ENCODE measurements around the gene CHST2.

CHST2 gene

DNA sequence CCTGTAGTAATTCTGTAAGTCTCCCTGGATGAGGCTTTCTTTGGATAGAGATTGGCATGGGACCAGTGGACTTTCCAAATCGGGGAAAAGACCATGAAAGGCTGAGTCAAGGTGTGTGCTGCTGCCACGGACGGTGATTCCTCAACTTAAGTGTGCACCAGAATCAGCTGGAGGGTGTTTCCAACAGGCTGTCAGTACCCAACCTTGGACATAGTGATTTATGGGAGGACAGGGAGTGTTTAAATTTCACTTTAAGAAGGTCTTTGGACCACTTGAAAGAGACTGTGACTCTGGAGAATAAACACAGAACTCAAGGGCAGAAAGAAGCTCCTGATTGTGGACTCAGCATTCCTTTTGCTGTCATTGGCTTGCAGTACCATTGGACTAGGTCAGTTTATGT is 20.4 kb upstream of the CHST2 start:
- DNase-seq (ENCODE audit: low read depth), result no peak

DNA sequence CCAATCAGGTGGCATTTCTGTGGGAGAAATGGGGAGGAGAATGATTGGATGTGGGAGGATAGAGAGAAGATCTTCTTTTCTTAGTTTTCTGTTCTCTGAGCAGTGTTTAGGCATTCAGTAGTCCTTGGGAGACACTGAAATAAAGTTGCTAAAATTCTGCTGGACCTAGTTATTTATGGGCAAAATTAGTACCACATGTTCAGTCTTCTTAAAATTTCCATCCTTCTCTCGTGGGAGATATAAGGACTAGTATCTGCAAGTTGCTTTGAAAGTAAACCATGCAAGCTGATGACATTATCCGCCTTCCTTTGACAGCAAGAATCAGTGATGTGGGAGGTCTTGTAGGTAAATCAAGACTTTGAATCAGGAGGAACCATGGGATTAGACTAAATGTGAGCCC is 19.9 kb upstream of the CHST2 start:
- no peak for DNase-seq (ENCODE audit: low read depth)

DNA sequence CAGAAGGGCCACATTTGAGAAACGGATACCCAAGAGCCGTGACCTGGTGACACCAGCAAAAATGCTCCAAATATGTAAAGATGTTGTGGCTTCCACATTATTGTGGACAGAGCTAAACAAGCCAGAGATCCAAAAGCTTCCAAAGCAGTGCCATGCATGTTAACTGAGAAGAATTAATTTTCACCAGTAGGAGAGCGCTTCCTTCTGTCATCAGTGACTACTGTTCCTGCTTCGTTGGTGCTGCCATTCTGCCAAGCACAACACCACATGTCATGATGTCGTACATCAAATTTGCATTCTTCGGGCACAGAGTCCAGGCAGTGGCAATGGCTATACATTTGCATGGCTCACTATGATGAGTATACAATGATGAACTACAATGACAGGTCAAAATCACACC is 19.1 kb upstream of the CHST2 start:
- no peak for DNase-seq (ENCODE audit: low read depth)

DNA sequence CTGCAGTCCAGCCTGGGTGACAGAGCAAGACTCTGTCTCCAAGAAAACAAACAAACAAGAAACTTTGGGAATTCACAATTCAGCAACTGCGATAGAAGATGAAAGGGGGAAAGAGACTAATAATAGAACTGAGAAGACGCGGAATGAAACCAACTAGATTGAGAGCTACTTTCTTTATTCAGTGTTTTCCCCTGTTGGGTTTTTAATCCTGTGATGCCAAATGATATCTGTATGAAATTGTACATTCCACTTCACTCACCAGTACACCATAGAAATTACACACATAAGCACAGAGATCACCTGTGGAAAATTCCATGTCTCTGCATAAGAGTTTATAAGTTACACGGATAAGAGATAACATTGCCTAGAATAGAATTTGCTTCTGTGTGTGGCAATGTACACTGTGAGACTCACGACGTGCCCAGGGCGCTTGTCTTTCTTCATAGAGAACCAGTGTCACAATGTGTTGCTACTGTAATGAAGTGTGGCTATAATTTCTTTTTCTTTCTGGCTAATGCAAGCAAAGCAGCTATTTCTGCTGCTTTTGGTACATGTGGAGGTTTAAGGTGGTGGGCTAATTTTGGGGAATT is 17.7 kb upstream of the CHST2 start:
- no peak for DNase-seq (ENCODE audit: low read depth)

DNA sequence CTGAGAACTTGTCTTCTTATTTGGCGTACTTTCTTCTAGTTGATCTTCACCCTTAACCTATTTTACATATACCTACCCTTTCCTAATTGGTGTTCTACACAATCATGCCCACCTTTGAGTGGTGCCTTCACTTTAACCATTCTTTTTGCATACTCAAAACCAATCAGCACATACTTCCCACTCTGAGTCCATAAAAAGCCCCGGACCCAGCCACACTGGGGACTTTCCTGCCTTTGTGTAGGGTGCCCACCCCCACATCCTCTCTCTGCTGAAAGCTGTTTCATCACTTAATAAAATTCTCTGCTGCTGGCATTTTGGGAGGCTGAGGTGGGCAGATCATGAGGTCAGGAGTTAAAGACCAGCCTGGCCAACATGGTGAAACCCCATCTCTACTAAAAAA is 15.9 kb upstream of the CHST2 start:
- DNase-seq (ENCODE audit: low read depth), result no peak

DNA sequence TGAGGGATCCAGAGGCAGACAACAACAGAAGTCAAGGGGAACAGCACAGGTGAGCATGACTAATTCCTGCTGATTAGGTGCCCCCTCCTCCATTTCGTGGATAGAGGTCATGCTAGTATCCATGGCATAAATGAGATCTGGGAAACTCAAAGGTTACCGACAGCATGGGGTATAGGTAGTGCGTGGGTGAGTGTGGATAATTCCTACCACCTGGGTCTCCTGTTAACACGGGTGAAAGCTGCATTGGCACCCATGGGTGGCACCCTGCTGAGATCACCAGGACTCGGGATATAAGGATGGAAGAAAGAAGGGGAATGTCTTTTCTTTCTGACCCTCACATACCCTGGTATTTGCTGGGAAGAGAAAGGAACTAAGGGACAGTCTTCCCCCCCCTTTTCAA is 14.4 kb upstream of the CHST2 start:
- no peak for DNase-seq (ENCODE audit: low read depth)

DNA sequence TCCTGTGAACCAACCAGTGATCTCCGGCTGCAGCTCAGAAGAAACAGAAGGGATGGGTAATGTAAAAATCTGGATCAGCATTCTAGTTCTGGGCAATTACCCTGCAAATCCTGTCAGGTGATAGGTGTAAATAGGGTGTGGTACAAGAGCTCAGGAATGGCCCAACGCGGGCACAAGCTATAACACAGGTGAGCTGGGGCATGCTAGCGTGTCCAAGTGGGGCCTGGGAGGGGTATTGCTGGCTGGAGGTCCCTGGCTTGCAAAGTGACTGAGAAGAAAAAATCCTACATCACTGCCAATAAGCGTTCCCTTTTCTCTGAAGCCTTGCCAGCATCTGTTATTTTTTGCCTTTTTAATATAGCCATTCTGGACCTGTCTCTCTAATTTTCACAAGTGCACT is 9.7 kb upstream of the CHST2 start:
- DNase-seq (ENCODE audit: low read depth), result no peak

DNA sequence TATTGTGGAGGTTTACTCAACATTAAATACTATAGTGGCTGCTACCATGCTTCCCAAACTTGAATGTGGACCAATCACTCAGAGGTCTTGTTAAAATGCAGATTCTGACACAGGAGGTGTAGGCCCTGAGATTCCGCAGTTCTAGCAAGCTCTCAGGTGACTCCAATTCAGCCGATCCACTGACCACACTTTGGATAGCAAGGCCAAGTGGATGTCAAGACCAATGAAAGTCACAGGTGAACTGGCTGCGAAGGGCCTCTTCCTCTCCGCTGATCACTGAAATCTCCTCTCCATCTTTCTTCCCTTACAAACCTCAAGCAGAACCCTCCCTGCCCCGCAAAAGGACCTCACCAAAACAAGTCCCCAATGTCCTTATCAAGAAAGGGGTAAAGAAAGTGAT is 9.2 kb upstream of the CHST2 start:
- no peak for DNase-seq (ENCODE audit: low read depth)

DNA sequence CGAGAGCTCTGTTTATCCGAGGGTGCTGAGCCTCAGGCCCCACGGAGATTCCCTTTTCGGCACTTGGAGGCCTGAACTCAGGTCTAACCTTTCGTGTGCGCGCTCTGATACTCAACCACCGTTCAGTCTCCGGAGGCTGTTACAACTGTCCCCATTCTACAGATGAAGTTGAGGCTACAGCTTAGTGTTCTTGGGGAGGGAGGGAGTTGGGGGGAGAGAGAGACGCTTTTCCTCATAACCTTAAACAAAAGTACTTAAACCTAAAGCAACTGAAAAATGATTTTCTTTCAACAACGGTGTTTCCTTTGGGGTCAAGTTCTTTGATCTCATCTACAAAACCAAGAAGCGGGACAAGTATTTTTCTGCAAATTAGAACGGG is 952 bp upstream of the CHST2 start:
- DNase-seq (ENCODE audit: low read depth), result no peak

DNA sequence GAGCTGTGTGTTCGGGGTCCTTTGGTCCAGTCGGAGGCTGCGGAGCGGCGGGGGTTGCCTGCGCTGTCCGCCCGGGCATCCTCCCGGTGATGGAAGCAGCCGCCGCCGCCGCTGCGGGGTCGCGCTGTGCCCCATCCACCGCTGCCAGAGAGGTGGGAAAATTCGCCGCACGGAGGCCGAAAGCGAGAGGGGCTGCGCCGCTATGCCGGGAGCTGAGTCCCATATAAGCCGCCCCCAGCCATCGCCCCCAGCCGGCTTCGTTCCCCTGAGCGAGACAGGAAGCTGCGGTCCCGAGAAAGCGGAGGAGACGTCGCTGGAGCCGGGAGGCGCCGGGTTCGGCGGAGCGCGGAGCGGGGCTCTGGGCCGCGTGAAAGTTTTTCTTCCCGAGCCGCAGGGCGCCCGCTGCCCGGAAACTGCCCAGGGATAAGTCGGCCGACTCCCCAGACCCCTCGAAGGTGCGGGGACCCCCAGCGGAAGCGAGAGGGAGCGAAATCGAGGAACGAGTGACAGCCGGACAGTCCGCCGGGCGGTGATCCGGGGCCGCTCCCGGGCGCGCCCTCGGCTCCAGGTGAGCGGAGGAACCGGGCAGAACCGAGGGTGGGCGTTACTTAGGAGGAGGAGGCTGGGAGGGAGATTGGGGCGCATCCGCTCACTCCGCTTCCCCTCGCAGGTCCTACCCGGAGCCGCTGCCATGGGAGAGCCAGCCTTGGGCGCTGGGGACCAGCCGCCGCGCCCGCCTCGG is 574 bp downstream of the CHST2 start:
- peak; percentile 42 for DNase-seq (ENCODE audit: low read depth)

DNA sequence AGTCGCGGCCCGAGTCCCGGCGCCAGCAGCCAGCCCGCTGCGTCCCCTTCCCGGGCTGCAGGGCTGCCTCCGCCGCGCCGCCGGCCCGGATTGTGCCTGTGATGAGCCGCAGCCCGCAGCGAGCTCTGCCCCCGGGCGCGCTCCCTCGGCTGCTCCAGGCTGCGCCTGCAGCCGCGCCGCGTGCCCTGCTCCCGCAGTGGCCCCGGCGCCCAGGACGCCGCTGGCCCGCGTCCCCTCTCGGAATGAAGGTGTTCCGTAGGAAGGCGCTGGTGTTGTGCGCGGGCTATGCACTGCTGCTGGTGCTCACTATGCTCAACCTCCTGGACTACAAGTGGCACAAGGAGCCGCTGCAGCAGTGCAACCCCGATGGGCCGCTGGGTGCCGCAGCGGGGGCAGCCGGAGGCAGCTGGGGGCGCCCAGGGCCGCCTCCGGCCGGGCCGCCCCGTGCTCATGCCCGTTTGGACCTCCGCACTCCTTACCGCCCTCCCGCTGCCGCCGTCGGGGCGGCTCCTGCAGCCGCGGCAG is 1.2 kb downstream of the CHST2 start:
- DNase-seq (ENCODE audit: low read depth), result peak; percentile 53

DNA sequence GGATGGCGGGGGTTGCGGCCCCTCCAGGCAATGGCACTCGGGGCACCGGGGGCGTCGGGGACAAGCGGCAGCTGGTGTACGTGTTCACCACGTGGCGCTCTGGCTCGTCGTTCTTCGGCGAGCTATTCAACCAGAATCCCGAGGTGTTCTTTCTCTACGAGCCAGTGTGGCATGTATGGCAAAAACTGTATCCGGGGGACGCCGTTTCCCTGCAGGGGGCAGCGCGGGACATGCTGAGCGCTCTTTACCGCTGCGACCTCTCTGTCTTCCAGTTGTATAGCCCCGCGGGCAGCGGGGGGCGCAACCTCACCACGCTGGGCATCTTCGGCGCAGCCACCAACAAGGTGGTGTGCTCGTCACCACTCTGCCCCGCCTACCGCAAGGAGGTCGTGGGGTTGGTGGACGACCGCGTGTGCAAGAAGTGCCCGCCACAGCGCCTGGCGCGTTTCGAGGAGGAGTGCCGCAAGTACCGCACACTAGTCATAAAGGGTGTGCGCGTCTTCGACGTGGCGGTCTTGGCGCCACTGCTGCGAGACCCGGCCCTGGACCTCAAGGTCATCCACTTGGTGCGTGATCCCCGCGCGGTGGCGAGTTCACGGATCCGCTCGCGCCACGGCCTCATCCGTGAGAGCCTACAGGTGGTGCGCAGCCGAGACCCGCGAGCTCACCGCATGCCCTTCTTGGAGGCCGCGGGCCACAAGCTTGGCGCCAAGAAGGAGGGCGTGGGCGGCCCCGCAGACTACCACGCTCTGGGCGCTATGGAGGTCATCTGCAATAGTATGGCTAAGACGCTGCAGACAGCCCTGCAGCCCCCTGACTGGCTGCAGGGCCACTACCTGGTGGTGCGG is 1.9 kb downstream of the CHST2 start:
- DNase-seq (ENCODE audit: low read depth), result peak; percentile 71

DNA sequence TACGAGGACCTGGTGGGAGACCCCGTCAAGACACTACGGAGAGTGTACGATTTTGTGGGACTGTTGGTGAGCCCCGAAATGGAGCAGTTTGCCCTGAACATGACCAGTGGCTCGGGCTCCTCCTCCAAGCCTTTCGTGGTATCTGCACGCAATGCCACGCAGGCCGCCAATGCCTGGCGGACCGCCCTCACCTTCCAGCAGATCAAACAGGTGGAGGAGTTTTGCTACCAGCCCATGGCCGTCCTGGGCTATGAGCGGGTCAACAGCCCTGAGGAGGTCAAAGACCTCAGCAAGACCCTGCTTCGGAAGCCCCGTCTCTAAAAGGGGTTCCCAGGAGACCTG is 2.5 kb downstream of the CHST2 start:
- DNase-seq (ENCODE audit: low read depth), result no peak

DNA sequence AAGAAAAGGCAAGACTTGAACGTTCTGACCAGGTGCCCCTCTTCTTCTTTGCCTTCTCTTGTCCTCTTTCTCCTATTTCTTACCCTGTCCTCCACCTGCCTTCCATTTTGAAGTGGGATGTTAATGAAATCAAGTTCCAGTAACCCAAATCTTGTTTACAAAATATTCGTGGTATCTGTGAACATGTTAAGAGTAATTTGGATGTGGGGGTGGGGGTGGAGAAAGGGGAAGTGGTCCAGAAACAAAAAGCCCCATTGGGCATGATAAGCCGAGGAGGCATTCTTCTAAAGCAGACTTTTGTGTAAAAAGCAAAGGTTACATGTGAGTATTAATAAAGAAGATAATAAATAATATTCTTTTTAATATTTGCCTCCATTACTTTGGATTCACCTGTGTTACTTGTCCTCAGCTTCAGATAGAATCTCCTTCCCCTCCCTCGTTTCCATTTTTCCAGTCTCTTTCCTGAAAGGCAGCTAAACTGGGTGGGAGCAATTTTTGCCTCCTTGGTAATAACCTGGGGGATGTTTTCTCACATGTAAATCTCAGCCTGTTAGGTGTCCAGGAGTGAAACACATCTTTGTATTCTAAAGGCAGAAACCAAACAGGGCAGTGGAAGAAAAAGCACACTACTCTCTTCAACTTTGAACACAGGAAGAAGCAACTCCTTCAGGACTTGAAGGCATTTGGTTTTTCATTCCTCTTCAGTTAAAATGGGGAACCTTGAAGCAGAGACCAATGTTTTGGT is 3.2 kb downstream of the CHST2 start:
- no peak for DNase-seq (ENCODE audit: low read depth)

DNA sequence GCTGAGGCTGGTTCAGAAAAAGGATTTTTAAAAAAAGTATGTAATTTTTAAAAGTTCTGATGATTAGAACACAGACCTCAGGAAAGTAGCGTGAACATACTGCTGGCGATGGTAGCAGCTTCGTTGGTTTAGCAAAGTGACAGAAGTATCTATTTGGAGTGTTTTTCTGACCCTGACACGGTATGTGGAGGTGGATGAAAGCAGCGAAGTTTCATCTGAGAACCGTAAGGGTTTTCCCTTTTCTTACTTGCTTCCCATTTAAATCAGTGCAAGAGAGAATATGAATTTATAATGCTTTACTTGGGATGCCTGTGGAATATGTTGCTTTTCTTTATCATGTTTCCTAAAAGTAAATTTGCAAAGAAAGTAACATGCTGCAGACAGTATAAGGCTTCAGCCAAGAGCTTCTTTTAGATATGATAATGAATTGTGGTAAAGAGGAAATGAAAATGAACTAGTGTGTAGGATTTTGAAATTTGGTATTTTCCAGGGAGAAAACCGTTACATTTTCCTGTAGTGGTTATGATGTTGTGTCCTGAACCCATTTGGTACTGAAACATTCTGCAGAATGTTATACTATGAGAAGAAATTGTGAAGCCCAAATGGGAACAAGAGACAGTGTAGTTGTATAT is 3.9 kb downstream of the CHST2 start:
- no peak for DNase-seq (ENCODE audit: low read depth)

DNA sequence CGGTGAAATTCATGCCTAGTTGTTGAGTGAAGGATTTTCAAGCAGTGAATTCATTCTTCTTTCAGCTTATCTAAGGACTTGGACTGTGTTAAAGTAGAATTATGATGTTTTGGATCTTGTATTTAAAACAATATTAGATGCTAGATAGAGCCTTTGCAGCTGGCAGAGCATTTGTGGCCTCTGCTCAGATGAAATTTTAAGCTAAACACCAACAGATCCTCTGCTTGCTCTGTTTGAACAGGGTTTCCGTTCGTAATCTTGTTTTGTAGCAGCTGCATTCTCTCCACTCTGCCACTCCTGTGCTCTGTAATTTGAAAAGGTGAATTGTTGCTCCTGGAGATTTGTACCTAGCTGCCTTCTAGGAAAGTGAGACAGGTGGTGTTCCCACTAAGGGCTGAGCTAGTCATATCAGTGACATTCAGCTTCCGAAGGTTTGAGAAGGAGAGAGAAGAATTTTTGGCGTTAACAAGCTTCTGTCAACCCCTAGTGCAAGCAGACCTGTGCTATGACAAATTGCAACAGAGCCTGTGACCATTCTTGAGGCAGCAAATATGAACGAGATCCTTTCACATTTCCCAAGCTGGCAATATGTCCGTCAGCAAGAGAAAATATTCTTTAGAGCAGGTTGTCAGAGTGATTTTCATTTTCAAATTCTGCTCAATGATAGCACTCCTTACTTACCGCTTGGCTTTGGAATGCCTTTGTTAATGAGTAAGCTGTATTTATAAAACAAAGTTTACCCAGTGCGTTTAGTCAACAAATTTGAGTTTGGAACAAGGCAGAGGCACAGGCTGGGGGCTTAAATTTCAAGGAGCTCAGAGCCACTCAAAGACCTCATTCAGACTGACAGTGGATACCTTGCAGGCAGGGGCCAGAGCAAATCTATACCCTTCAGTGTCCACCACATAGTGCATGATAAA is 5.3 kb downstream of the CHST2 start:
- no peak for DNase-seq (ENCODE audit: low read depth)

DNA sequence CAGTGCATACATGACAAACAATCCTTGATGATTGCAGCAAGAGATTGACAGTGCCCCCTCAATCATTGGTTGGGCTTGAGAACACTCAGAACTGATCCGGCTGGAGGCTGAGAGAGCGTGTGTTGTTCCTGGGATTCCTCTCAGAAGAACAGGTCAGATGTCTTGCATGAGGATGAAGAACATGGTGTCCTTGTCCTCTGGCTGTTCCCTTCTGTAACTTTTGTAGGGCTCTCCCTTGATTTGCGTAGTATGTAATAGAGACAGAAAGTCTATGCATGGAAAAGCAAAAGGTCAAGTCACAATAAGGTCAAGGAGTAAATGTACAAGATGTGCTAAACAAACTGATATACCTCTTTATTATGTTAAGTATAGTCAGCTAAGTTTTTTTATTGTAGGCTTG is 8.2 kb downstream of the CHST2 start:
- no peak for DNase-seq (ENCODE audit: low read depth)

DNA sequence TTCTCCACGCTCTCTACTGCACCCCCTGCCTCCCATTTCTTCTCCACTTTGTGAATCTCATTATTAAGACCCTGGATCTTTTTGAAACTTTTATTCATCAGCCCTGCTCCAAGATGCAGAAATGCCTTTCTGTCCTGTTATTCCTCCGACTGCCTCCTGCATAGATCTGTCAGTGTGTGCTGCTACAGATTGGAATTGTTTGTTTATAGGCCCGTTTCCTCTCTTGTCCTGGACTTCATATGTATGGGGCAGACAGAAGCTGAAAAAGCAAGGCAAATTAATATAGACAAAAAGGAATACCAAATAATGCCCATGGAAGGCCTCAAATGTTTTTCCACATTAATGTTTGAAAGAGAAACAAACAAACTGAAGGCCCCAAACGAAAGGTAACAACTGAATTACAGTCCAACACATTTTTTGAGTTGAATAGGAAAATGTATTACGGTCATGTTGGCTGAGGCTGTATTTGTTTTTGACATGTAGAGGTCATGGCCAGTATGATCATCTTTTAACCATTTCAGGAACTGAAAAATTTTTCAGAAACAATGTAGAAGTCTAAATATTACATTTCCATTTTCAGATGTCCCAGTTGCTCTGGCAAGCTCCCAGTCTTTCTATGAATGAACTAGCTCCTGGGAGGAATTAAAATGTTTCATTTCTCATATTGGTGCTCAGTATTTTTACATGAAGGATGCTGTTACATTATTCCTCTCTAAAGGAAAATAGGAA is 8.8 kb downstream of the CHST2 start:
- DNase-seq (ENCODE audit: low read depth), result no peak

DNA sequence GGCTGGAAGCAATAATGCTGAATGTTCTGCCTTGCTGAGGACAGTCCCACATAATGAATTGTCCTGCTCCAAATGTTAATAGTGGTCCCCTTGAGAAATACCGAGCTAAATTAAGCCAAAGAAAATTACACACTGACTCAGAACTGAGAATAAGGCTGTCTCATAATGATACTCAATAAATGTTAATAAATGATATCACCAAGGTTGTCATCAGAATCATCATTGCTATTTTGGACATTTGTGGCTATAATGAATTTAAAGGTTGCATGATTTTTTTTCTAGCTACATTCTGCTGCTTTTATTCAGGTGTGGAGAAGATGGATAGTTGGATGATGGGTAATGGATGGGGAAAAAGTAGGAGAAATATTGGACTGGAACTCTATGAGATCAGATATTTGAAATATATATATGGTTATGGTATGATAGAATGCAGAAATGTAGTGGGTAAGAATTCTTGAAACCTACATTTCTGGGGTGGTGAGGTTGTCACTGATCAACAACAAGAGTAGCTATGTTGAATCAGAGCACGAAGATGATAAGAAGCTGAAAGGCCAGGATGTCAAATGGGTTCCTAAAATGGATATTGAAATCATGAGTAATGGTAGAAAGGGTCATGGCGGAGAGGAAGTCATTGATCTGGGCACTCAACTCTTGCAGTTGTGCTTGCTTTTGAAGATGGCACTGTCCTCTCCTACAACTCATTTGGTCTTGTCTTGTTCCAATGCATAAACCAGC is 12.8 kb downstream of the CHST2 start:
- DNase-seq (ENCODE audit: low read depth), result no peak

All from iris pigment epithelial cell (primary cell).